Measurements from ENCODE around the gene NRG2. TPM values are rescaled to one million over a fixed set of nuclear protein-coding genes. Genes with fewer than 3 reads are reported as not detected.

The NRG2 gene
- total RNA-seq, 1 donor from 2014 or later: 0.81 TPM

- no peak for ATAC-seq
- no peak for DNase-seq (ENCODE audit: low spot score)
Observed at GRCh38 chr5:139975942-139976341, 67.2 kb downstream of the NRG2 start.

- DNase-seq (ENCODE audit: low spot score) (no peak), ATAC-seq (no peak)
Observed at GRCh38 chr5:139975306-139975705, 67.8 kb downstream of the NRG2 start.

- DNase-seq (ENCODE audit: low spot score): no peak
Observed at GRCh38 chr5:139974661-139975060, 68.4 kb downstream of the NRG2 start.

GRCh38 chr5:139971202-139971725 lies 71.8 kb downstream of the NRG2 start:
- no peak for ATAC-seq
- no peak for DNase-seq (ENCODE audit: low spot score)

More at GRCh38 chr5:139974661-139975060, 68.4 kb downstream of the NRG2 start:
- no peak for ATAC-seq

GRCh38 chr5:139969318-139969717 lies 73.8 kb downstream of the NRG2 start:
- DNase-seq (ENCODE audit: low spot score) (no peak), ATAC-seq (no peak)

- peak; percentile 90 for DNase-seq (ENCODE audit: low spot score)
- ATAC-seq: peak; percentile 100
Observed at GRCh38 chr5:139968547-139969261, 74.4 kb downstream of the NRG2 start.

- no peak for ATAC-seq
- peak; percentile 24 for DNase-seq (ENCODE audit: low spot score)
Observed at GRCh38 chr5:139967353-139967752, 75.7 kb downstream of the NRG2 start.

- ATAC-seq (no peak), DNase-seq (ENCODE audit: low spot score) (peak; percentile 29)
Observed at GRCh38 chr5:139966856-139967255, 76.2 kb downstream of the NRG2 start.

GRCh38 chr5:139964994-139965565 lies 78.0 kb downstream of the NRG2 start:
- DNase-seq (ENCODE audit: low spot score) (peak; percentile 30), ATAC-seq (no peak)

GRCh38 chr5:139964266-139964993 lies 78.7 kb downstream of the NRG2 start:
- no peak for ATAC-seq
- DNase-seq (ENCODE audit: low spot score): peak; percentile 30

GRCh38 chr5:139962445-139962844 lies 80.7 kb downstream of the NRG2 start:
- DNase-seq (ENCODE audit: low spot score): no peak
- no peak for ATAC-seq

- DNase-seq (ENCODE audit: low spot score) (peak; percentile 22), ATAC-seq (no peak)
Observed at GRCh38 chr5:139961435-139962157, 81.5 kb downstream of the NRG2 start.

GRCh38 chr5:139960723-139961383 lies 82.2 kb downstream of the NRG2 start:
- ATAC-seq: no peak
- no peak for DNase-seq (ENCODE audit: low spot score)

- ATAC-seq: no peak
- DNase-seq (ENCODE audit: low spot score): no peak
Observed at GRCh38 chr5:139958432-139959148, 84.5 kb downstream of the NRG2 start.

GRCh38 chr5:139956342-139956741 lies 86.8 kb downstream of the NRG2 start:
- no peak for DNase-seq (ENCODE audit: low spot score)
- no peak for ATAC-seq

- ATAC-seq: no peak
- DNase-seq (ENCODE audit: low spot score): no peak
Observed at GRCh38 chr5:139955616-139956273, 87.4 kb downstream of the NRG2 start.

GRCh38 chr5:139955053-139955605 lies 88.0 kb downstream of the NRG2 start:
- DNase-seq (ENCODE audit: low spot score) (no peak), ATAC-seq (no peak)

- ATAC-seq (no peak), DNase-seq (ENCODE audit: low spot score) (no peak)
Observed at GRCh38 chr5:139954462-139954861, 88.6 kb downstream of the NRG2 start.

GRCh38 chr5:139954022-139954421 lies 89.1 kb downstream of the NRG2 start:
- DNase-seq (ENCODE audit: low spot score) (peak; percentile 27), ATAC-seq (no peak)

Data from left lobe of liver (tissue), 2 donors.